ENCODE data around the gene S1PR4.
A peak's percentile ranks its signal among the peaks of the same experiment; 100 is the strongest.
"Not testable (repeated sequence)": the region's sequence is repeated elsewhere in the genome, so short reads cannot be mapped to it uniquely, and the experiment has no call there.

The S1PR4 gene

DNA sequence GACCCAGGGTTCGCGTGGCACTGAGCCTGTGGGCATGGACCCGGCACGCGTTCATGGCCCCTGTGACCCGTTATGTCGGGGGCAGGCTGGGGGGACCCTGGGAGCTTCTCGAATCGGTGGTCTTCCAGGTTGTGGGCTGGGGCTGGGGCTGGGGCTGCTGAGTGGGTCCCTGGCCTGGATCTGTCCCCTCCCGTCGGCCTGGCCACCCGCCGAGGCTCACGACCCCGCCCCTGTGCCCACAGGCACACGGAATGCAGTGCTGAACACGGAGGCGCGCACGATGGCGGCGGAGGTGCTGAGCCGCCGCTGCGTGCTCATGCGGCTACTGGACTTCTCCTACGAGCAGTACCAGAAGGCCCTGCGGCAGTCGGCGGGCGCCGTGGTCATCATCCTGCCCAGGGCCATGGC is 13.7 kb downstream of the S1PR4 start:
- ATAC-seq (no peak), DNase-seq (no peak)
- Mint-ChIP-seq H3K27me3 (no peaks in the 10 kb centered on the region), H3K36me3 (ENCODE audit: low read depth) (peaks cover 20% of the 10 kb centered on the region), H3K4me3 (no peak overlapping the region), H3K4me1 (peaks cover 21% of the 10 kb centered on the region), H3K9me3 (no peaks in the 10 kb centered on the region), H3K27ac (no peak overlapping the region)

GRCh38 chr19:3192684-3193083 is 14.1 kb downstream of the S1PR4 start:
- Mint-ChIP-seq H3K27ac (no peak overlapping the region), H3K4me1 (peaks cover 16% of the 10 kb centered on the region), H3K27me3 (no peaks in the 10 kb centered on the region), H3K36me3 (ENCODE audit: low read depth) (peaks cover 20% of the 10 kb centered on the region), H3K4me3 (no peak overlapping the region), H3K9me3 (no peaks in the 10 kb centered on the region)
- no peak for DNase-seq
- ATAC-seq, result no peak

DNA sequence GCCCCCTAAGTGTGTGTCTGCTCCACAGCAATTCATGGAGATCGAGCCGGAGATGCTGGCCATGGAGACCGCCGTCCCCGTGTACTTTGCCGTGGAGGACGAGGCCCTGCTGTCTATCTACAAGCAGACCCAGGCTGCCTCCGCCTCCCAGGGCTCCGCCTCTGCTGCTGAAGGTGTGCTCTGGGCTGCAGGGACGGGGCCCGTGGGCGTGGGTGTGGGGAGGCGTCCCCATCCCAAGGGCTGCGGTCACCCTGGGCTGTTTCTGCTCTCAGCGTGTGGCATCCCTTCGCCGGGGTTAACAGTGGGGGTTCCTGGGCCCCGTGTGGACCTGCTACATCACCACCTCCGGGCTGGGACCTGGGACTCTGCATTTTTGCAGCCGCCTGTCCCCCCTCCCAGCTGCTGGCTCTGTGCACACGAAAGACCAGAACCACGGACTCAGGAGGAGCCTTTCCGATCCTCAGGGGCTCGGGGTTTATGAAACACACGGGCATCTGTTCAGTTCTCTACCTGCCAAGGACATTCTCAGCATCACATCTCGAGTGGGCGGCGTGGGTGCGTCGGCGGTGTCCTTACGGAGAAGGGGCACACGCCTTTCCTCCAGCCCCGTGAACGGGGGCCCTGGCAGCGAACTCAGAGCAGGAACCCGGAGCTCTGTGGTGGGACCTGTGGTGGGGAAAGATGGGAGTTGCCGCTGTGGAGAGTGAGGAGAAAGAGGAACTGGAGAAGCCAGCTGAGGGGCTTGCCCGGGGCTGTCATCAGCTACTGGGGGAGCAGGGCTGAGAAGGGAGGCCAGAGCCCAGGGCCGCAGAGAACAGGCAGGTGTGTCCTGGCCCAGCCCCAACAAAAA is 14.9 kb downstream of the S1PR4 start:
- no peaks in the 10 kb centered on the region for H3K9me3 Mint-ChIP-seq
- ATAC-seq (peak; percentile 9), DNase-seq (no peak)
- no peak overlapping the region for H3K27ac Mint-ChIP-seq
- no peaks in the 10 kb centered on the region for H3K27me3 Mint-ChIP-seq
- H3K36me3 Mint-ChIP-seq (ENCODE audit: low read depth), result peaks cover 16% of the 10 kb centered on the region
- H3K4me3 Mint-ChIP-seq, result no peak overlapping the region
- peaks cover 8% of the 10 kb centered on the region for H3K4me1 Mint-ChIP-seq

DNA sequence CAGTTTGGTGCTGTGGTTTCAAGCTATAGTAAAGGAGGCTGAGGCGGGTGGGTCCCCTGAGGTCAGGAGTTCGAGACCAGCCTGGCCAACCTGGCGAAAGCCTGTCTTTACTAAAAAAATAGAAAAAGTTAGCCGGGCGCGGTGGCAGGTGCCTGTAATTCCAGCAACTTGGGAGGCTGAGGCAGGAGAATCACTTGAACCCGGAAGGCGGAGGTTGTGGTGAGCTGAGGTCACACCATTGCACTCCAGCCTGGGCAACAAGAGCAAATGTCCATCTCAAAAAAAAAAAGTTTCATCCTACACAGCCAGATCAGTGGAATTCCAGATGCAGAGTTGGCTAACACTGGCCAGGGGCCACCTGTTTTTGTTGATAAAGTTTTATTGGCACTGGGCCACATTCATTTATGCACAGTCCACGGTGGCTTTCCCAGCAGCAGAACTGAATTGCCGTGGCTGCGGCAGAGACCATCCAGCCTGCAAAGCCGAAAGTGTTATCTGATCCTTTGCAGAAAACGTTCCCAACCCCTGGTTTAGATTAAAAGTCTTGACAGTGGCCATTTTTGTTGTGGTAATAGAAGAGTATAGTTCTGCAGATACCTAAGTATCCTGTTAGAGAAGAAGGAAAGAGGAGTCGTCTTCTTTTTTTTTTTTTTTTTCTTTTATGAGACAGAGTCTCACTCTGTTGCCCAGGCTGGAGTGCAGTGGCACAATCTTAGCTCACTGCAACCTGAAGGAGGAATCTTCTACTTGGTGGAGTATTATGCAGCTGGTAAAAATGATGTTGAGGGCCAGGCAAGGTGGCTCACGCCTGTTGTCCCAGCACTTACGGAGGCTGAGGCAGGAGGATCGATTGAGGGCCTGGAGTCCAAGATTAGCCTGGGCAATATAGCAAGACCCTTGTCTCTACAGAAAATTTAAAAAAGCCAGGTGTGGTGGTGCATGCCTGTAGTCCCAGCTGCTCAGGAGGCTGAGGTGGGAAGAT is 15.8 kb downstream of the S1PR4 start:
- ATAC-seq (no peak), DNase-seq (no peak)
- Mint-ChIP-seq H3K36me3 (ENCODE audit: low read depth) (peaks cover 15% of the 10 kb centered on the region), H3K4me3 (no peak overlapping the region), H3K27ac (no peak overlapping the region), H3K27me3 (no peaks in the 10 kb centered on the region), H3K4me1 (peaks cover 2% of the 10 kb centered on the region), H3K9me3 (no peaks in the 10 kb centered on the region)

DNA sequence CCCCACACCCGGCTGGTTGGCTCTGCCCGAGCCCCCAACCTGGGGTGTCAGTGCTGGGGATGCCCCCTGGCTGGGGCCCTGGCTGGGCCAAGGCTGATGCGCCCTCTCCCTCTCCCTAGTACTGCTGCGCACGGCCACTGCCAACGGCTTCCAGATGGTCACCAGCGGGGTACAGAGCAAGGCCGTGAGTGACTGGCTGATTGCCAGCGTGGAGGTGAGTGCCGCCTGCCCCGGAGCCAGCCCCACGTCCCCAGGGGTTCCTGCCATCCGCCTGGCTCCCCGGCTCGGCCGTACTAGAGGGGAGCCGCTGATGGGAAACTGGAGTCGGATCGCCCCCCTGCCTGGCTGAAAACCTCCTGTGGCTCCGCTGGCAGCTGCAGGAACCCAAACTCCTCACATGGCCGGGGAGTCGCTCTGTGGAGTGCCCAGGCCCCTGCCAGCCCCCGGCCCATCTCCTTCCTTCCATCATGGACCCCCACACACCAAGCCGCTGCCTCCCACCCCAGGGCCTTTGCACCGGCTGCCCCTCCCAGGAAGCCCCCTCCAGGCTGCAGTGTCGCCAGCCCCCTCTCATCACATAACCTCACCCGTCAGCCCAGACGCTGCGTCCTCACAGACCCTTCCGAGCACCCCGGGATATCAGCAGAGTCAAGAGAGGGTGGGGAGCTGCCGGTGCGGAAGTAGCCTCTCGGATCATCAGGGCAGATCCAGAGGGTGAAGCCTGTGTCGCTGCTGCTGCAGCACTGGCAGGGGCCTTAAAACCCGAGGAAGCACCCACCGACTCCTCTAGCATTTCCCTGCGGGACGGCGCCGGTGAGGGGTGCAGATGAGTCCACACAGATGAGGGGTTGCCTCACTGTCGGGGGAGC is 17.7 kb downstream of the S1PR4 start:
- H3K4me3 Mint-ChIP-seq, result no peak overlapping the region
- ATAC-seq (no peak), DNase-seq (no peak)
- no peaks in the 10 kb centered on the region for H3K27me3 Mint-ChIP-seq
- peaks cover 2% of the 10 kb centered on the region for H3K4me1 Mint-ChIP-seq
- H3K9me3 Mint-ChIP-seq, result no peaks in the 10 kb centered on the region
- no peak overlapping the region for H3K27ac Mint-ChIP-seq
- peaks cover 12% of the 10 kb centered on the region for H3K36me3 Mint-ChIP-seq (ENCODE audit: low read depth)

DNA sequence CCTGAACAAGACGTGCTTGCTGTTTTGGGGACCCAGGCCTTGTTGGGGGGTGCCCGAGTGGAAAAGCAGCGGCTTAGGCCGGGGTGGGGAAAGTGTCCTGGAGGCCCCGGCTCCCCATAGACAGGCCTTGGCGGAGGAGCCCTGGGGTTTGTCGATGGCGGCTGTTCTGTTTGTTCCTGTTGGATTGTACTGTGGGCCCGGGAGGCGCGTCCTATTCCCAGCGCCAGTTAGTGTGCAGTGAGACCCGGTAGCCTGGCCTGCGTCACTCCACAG is 18.3 kb downstream of the S1PR4 start:
- Mint-ChIP-seq H3K4me3 (no peak overlapping the region), H3K9me3 (no peaks in the 10 kb centered on the region), H3K4me1 (peaks cover 2% of the 10 kb centered on the region), H3K36me3 (ENCODE audit: low read depth) (peaks cover 12% of the 10 kb centered on the region), H3K27ac (no peak overlapping the region), H3K27me3 (no peaks in the 10 kb centered on the region)
- DNase-seq, result no peak
- ATAC-seq, result no peak

GRCh38 chr19:3198901-3199700 is 20.5 kb downstream of the S1PR4 start:
- no peaks in the 10 kb centered on the region for H3K9me3 Mint-ChIP-seq
- DNase-seq, result no peak
- no peak for ATAC-seq
- H3K27ac Mint-ChIP-seq, result no peak overlapping the region
- peaks cover 10% of the 10 kb centered on the region for H3K36me3 Mint-ChIP-seq (ENCODE audit: low read depth)
- H3K27me3 Mint-ChIP-seq, result no peaks in the 10 kb centered on the region
- no peak overlapping the region for H3K4me3 Mint-ChIP-seq
- no peaks in the 10 kb centered on the region for H3K4me1 Mint-ChIP-seq

- H3K4me1 Mint-ChIP-seq, result no peaks in the 10 kb centered on the region
- DNase-seq (no peak), ATAC-seq (no peak)
- H3K9me3 Mint-ChIP-seq, result no peaks in the 10 kb centered on the region
- H3K27ac Mint-ChIP-seq, result no peak overlapping the region
- no peak overlapping the region for H3K4me3 Mint-ChIP-seq
- peaks cover 2% of the 10 kb centered on the region for H3K36me3 Mint-ChIP-seq (ENCODE audit: low read depth)
- H3K27me3 Mint-ChIP-seq, result no peaks in the 10 kb centered on the region
Measured at GRCh38 chr19:3201072-3201700, 22.6 kb downstream of the S1PR4 start.

- DNase-seq (no peak), ATAC-seq (no peak)
- peaks cover 2% of the 10 kb centered on the region for H3K36me3 Mint-ChIP-seq (ENCODE audit: low read depth)
- H3K4me1 Mint-ChIP-seq, result no peaks in the 10 kb centered on the region
- no peaks in the 10 kb centered on the region for H3K9me3 Mint-ChIP-seq
- H3K27ac Mint-ChIP-seq, result no peak overlapping the region
- H3K27me3 Mint-ChIP-seq, result no peaks in the 10 kb centered on the region
- no peak overlapping the region for H3K4me3 Mint-ChIP-seq
Measured at GRCh38 chr19:3201911-3202310, 23.3 kb downstream of the S1PR4 start.

GRCh38 chr19:3202346-3202745 is 23.8 kb downstream of the S1PR4 start:
- DNase-seq (no peak), ATAC-seq (no peak)
- no peak overlapping the region for H3K4me3 Mint-ChIP-seq
- H3K27ac Mint-ChIP-seq, result no peak overlapping the region
- no peaks in the 10 kb centered on the region for H3K27me3 Mint-ChIP-seq
- no peaks in the 10 kb centered on the region for H3K4me1 Mint-ChIP-seq
- H3K36me3 Mint-ChIP-seq (ENCODE audit: low read depth), result peaks cover 2% of the 10 kb centered on the region
- no peaks in the 10 kb centered on the region for H3K9me3 Mint-ChIP-seq

- ATAC-seq; H3K9me3 Mint-ChIP-seq; H3K27me3 Mint-ChIP-seq; DNase-seq; H3K4me3 Mint-ChIP-seq; H3K36me3 Mint-ChIP-seq (ENCODE audit: low read depth); H3K4me1 Mint-ChIP-seq; H3K27ac Mint-ChIP-seq: not testable (repeated sequence)
Measured at GRCh38 chr19:3202895-3203294, 24.3 kb downstream of the S1PR4 start.

- DNase-seq (no peak), ATAC-seq (no peak)
- no peaks in the 10 kb centered on the region for H3K9me3 Mint-ChIP-seq
- H3K4me3 Mint-ChIP-seq, result no peak overlapping the region
- H3K27me3 Mint-ChIP-seq, result no peaks in the 10 kb centered on the region
- peaks cover 4% of the 10 kb centered on the region for H3K36me3 Mint-ChIP-seq (ENCODE audit: low read depth)
- no peaks in the 10 kb centered on the region for H3K4me1 Mint-ChIP-seq
- no peak overlapping the region for H3K27ac Mint-ChIP-seq
Measured at GRCh38 chr19:3203805-3204645, 25.5 kb downstream of the S1PR4 start.
